Nephron (organoid): ENCODE data around the gene PGLYRP3.
"Not testable (repeated sequence)": the region's sequence is repeated elsewhere in the genome, so short reads cannot be mapped to it uniquely, and the experiment has no call there.

ENCODE experiments used
- H3K27ac Mint-ChIP-seq, 3 experiments: 2 replicates each; pipeline ENCODE4 v1.8.0; 2020; ENCODE audit warnings: mixed read lengths in 3 of 3, mild to moderate bottlenecking in 2 of 3, moderate library complexity in 1 of 3
- H3K27me3 Mint-ChIP-seq: 2 replicates; pipeline ENCODE4 v1.8.0; 2021; ENCODE audit warnings: low read depth, mild to moderate bottlenecking, moderate library complexity, mixed read lengths
- H3K36me3 Mint-ChIP-seq: 2 replicates; pipeline ENCODE4 v1.8.0; 2020; ENCODE audit warnings: low read depth, mixed read lengths
- H3K4me1 Mint-ChIP-seq: 2 replicates; pipeline ENCODE4 v1.8.0; 2020; ENCODE audit warnings: mixed read lengths
- H3K4me3 Mint-ChIP-seq, 3 experiments: 2 replicates each; pipeline ENCODE4 v1.8.0; 2020; ENCODE audit warnings: mild to moderate bottlenecking in 3 of 3, mixed read lengths in 3 of 3, moderate library complexity in 2 of 3
- H3K9me3 Mint-ChIP-seq: 2 replicates; pipeline ENCODE4 v1.8.0; 2020; ENCODE audit warnings: mixed read lengths
- TF ChIP-seq, protein P1 (sequence below), 3 experiments: fragments of 200-600 bp; sonication (generic); IDR thresholded peaks; one replicate each; pipeline ENCODE4 v1.5.0; 2021; ENCODE audit warnings: antibody characterized with exemption in 3 of 3; ENCODE audit not compliant: unreplicated experiment in 3 of 3

Gene PGLYRP3

DNA sequence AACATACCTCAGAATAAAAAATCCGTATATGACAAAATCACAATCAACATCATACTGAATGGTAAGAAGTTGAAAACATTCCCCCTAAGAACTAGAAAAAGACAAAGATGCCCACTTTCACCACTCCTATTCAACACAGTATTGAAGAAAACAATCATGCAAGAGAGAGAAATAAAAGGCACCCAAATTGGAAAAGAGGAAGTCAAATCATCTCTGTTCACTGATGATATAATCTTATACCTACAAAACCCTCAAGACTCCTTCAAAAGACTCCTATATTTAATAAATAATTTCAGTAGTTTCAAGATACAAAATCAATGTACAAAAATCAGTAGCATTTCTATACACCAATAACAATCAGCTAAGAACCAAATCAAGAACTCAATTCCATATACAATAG, 21.1 kb upstream of the PGLYRP3 start:
- Mint-ChIP-seq H3K27me3 (peaks cover 7% of the 10 kb centered on the region), H3K27ac (no peak overlapping the region), H3K9me3 (peaks cover 16% of the 10 kb centered on the region), H3K36me3 (no peaks in the 10 kb centered on the region), H3K4me3 (no peak overlapping the region), H3K4me1 (no peaks in the 10 kb centered on the region)
- TF ChIP-seq, protein P1, sequence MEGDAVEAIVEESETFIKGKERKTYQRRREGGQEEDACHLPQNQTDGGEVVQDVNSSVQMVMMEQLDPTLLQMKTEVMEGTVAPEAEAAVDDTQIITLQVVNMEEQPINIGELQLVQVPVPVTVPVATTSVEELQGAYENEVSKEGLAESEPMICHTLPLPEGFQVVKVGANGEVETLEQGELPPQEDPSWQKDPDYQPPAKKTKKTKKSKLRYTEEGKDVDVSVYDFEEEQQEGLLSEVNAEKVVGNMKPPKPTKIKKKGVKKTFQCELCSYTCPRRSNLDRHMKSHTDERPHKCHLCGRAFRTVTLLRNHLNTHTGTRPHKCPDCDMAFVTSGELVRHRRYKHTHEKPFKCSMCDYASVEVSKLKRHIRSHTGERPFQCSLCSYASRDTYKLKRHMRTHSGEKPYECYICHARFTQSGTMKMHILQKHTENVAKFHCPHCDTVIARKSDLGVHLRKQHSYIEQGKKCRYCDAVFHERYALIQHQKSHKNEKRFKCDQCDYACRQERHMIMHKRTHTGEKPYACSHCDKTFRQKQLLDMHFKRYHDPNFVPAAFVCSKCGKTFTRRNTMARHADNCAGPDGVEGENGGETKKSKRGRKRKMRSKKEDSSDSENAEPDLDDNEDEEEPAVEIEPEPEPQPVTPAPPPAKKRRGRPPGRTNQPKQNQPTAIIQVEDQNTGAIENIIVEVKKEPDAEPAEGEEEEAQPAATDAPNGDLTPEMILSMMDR (IDR thresholded peaks at IDR 0.05; ENCODE audit: unreplicated experiment in 3 of 3), result no peak

DNA sequence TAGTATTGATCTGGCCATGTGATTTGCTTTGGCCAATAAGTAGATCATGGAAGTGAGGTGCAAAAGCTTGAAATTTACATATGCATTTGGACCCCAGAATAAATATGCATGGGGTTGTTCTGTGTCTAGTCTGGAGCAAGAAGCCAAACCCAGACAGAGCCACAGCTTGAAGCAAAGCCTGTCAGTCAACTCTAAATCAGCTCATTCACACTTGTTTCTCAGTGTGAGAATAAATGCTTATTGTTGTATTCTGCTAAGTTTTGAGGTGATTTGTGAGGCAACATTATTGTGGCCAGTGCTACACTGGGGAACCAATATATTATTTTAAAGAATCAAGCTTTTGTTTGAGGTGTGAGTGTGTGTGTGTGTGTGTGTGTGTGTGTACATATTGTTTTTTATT, 12.2 kb upstream of the PGLYRP3 start:
- Mint-ChIP-seq H3K36me3 (no peaks in the 10 kb centered on the region), H3K9me3 (peaks cover 30% of the 10 kb centered on the region), H3K4me1 (no peaks in the 10 kb centered on the region), H3K27ac (no peak overlapping the region), H3K27me3 (no peaks in the 10 kb centered on the region), H3K4me3 (no peak overlapping the region)
- TF ChIP-seq, protein P1 (IDR thresholded peaks at IDR 0.05; ENCODE audit: unreplicated experiment in 3 of 3), result no peak

GRCh38 chr1:153322568-153322967, 9.8 kb upstream of the PGLYRP3 start:
- Mint-ChIP-seq H3K27me3 (no peaks in the 10 kb centered on the region), H3K4me1 (no peaks in the 10 kb centered on the region), H3K27ac (no peak overlapping the region), H3K36me3 (no peaks in the 10 kb centered on the region), H3K9me3 (peaks cover 17% of the 10 kb centered on the region), H3K4me3 (no peak overlapping the region)
- TF ChIP-seq, protein P1 (IDR thresholded peaks at IDR 0.05; ENCODE audit: unreplicated experiment in 3 of 3), result no peak

DNA sequence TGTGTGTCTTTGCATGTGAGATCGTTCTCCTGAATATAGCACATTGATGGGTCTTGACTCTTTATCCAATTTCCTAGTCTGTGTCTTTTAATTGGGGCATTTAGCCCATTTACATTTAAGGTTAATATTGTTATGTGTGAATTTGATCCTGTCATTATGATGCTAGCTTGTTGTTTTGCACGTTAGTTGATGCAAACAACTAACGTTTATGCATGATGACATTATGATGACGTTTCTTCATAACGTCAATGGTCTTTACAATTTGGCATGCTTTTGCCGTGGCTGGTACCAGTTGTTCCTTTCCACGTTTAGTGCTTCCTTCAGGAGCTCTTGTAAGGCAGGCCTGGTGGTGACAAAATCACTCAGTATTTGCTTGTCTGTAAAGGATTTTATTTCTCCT, 5.4 kb upstream of the PGLYRP3 start:
- not testable (repeated sequence) for H3K4me3 Mint-ChIP-seq, H3K27me3 Mint-ChIP-seq, H3K27ac Mint-ChIP-seq, H3K36me3 Mint-ChIP-seq, H3K4me1 Mint-ChIP-seq
- peaks cover 31% of the 10 kb centered on the region for H3K9me3 Mint-ChIP-seq

DNA sequence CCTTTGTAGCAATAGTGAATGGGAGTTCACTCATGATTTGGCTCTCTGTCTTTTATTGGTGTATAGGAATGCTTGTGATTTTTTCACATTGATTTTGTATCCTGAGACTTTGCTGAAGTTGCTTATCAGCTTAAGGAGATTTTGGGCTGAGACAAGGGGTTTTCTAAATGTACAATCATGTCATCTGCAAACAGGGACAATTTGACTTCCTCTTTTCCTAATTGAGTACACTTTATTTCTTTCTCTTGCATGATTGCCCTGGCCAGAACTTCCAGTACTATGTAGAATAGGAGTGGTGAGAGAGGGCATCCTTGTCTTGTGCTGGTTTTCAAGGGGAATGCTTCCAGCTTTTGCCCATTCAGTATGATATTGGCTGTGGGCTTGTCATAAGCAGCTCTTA, 3.3 kb upstream of the PGLYRP3 start:
- H3K36me3 Mint-ChIP-seq, H3K27me3 Mint-ChIP-seq: not testable (repeated sequence)

DNA sequence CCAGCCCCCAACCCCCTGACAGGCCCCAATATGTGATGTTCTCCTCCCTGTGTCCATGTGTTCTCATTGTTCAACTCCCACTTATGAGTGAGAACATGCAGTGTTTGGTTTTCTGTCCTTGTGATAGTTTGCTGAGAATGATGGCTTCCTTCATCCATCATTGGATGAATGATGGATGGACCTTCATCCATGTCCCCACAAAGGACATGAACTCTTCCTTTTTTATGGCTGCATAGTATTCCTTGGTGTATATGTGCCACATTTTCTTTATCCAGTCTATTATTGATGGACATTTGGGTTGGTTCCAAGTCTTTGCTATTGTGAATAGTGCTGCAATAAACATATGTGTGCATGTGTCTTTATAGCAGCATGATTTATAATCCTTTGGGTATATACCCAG, 1.6 kb upstream of the PGLYRP3 start:
- not testable (repeated sequence) for H3K27ac Mint-ChIP-seq, H3K4me3 Mint-ChIP-seq, H3K27me3 Mint-ChIP-seq, H3K4me1 Mint-ChIP-seq, H3K36me3 Mint-ChIP-seq
- peaks cover 20% of the 10 kb centered on the region for H3K9me3 Mint-ChIP-seq

More for the DNA sequence above, 3.3 kb upstream of the PGLYRP3 start:
- H3K9me3 Mint-ChIP-seq, result peaks cover 20% of the 10 kb centered on the region
- not testable (repeated sequence) for H3K4me3 Mint-ChIP-seq, H3K27ac Mint-ChIP-seq, H3K4me1 Mint-ChIP-seq

DNA sequence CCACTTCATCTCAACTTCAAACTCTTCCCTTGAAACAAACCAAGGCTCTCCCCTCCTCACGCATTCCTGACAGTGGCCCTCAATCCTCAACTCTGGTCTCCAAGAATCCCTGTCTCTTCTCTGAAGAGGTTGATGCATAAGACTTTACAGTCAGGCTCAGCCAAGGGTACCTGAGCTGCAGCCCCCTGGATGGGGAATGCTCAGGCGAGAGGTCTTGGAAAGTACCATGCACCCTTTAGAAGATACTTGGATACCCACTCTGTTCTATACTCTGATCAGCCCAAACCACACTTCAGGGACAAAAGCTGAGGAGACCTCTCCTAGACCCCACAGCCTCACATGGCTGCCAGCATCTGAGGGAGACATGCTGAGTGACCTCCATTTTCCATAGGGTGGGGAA, 536 bp upstream of the PGLYRP3 start:
- no peak overlapping the region for H3K4me3 Mint-ChIP-seq
- no peak overlapping the region for H3K27ac Mint-ChIP-seq
- no peaks in the 10 kb centered on the region for H3K36me3 Mint-ChIP-seq
- TF ChIP-seq, protein P1 (IDR thresholded peaks at IDR 0.05; ENCODE audit: unreplicated experiment in 3 of 3), result no peak
- H3K4me1 Mint-ChIP-seq, result no peaks in the 10 kb centered on the region
- peaks cover 20% of the 10 kb centered on the region for H3K9me3 Mint-ChIP-seq
- peaks cover under 1% of the 10 kb centered on the region for H3K27me3 Mint-ChIP-seq

DNA sequence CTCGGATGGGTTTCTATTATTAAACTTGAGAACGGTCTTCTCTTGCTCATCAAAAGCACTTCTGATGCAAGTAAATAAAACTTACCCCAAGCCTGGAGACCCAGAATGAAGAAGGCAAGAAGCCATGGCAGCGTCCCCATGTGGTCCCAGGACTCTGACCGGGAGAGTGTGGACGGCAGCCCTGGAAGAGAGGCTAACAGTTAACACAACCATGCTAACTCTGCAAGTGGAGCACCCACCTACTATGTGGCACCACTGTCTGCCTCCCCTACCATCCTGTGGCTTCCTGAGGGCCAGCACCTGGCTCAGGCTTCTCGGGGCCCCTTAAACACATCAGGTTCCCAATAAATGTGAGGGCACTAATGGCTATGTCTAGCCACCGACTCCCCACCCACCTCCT, 2.2 kb downstream of the PGLYRP3 start:
- no peaks in the 10 kb centered on the region for H3K4me1 Mint-ChIP-seq
- TF ChIP-seq, protein P1 (IDR thresholded peaks at IDR 0.05; ENCODE audit: unreplicated experiment in 3 of 3), result no peak
- H3K27ac Mint-ChIP-seq, result no peak overlapping the region
- no peak overlapping the region for H3K4me3 Mint-ChIP-seq
- H3K9me3 Mint-ChIP-seq, result peaks cover 10% of the 10 kb centered on the region
- H3K27me3 Mint-ChIP-seq, result peaks cover 19% of the 10 kb centered on the region
- H3K36me3 Mint-ChIP-seq, result no peaks in the 10 kb centered on the region
